GM19438 (cell line): Measurements from ENCODE around the gene KCNQ5.

ENCODE experiments used
- ATAC-seq: cut with Tn5 transposase; IDR thresholded peaks from one replicate; pipeline ENCODE4 v1.9.1; 2021; ENCODE audit warnings: low read depth; ENCODE audit not compliant: unreplicated experiment

Gene KCNQ5

DNA sequence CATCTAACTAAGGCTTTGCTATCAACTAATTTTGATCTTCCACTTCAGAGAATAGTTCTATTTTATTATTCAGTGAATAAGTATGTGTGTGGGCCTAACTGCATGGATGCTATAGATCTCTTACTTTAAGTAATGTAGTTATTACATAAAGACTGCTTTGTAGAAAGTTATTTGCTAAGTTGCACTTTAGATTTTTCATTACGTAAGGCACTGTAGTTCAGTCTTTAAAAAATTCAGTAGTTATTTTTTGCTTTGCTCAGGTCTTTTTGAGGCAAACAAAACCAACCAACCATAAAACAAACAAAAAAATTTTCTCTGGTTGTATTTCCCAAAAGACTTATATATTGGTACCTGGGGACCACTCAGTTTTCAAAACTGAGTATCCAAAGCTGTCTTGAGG, 53.0 kb downstream of the KCNQ5 start:
- no peak for ATAC-seq

DNA sequence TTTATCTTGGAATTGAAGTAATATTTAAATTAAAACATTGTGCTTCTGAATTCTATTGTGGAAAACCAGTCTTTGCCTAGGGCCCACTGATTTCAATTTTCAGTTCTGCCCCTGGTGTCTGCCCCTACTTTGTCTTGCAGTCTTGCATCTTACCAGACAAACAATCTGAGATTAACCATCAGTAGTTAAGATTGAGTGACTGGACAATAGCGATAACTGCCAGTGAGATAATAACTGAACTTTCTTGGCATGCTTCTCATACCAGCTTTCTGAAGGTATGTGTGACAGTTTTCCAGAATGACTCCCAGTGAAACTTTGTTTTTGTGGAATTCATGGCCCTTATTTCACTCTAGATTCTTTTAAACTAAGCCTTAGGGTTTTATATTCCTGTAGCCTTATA, 53.5 kb downstream of the KCNQ5 start:
- ATAC-seq, result no peak

DNA sequence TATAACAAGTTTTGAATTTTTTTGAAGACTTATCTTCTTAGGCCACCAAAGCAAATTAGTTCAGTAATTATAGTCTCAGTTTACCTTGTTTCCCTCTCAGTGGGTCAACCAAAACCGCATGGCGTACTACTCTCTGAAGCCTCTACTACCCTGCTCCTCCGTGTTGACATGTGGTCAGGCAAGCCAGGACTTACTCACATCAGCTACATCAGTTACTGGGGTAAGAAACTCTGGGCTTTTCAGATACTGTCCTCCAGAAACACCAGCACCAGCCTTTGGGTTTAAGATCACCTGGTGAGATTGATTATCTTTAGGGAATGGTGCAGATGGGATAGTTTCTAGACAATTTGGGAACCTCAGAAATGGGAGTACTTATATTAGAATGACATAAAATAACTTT, 55.1 kb downstream of the KCNQ5 start:
- ATAC-seq, result no peak

DNA sequence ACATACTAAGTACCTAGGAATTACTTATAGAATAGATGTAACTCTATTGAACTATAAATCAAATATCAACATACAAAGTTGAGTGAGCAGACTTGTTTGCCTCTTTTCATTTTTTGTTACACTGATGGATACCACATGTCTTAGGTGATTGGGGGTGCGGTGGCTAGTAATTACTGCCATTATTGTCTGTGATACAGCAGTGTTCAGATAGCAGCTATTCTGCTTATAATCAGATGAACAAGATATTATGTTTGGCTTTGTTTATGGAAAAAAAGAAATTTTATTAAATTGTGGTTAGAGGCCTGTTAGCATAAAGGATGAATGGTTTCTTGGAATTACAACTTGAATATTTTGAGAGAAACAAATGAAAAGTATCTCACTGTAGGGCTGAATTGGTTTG, 55.9 kb downstream of the KCNQ5 start:
- no peak for ATAC-seq

DNA sequence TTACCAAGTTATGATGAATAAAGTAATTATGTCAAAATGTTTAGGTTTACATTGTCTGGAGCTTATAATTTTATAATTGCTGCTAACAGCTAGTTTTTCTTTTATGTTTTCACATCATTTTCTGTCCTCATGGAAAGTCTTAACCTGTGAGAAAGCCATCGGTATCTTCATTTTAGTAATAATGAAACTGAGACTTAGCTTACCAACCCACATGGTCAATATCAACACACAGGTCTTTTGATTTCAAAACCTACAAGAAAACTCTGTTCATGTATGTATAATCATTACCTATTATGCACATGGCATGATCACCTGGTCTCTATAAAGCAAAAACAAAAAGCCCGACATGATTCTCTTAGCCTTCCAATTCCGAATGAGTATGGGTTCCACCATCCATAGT, 61.9 kb downstream of the KCNQ5 start:
- ATAC-seq, result peak; percentile 93

DNA sequence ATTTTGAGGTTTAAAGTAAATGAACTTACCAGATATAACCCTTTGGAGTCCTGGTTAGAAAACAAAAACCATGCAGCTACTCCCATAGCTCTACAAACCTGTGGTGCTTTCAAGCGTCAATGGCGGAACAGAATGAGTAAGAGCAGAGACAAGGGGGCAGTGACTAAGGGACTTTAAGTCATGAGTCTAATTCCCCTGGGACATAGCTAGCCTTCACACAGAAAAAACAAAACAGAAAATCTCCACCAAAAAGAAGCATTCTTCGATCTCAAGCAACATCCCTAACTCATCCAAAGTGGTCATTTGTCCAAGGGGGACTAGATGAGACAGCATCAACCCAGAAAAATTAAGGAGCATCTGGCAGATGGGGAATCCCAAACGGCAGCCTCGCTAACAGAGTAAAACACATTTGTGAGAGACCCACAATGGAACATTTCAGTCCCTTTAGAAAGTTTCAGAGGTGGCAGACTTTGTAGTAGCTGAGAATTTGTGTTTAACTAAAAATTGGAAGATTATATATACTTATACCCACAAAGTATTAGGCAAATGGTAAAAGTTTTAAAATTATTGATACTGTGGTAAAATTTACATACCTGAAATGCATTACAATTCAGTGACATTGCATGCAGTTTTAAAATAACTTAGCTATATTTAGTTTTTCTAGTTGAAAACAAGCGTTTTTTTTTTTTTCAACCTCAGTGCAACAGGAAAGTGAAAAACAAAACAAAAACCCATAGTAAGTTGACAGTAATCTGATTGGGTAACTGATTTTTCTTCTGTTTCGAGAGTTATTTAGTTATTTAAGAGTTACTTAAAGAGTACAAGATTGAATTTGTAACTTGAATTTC, 67.5 kb downstream of the KCNQ5 start:
- ATAC-seq, result peak; percentile 85

DNA sequence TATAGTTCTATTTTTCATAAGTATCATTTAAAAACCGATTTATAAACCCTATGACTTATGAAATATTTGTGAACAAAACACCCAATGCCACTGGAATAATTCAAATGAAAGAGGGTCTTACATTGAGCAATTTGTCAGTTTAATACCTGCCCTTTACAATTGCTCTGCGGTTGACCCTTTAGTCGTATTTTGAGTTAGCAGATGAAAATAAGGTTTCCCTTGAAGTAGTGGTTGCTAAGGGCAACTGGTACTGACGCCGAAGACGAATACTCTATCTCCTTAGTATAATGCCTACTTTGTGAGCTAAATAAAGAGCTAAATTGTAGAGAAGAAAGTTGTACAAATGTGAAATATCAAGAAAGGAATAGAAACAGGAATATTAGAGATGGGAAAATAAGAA, 69.4 kb downstream of the KCNQ5 start:
- ATAC-seq, result no peak

DNA sequence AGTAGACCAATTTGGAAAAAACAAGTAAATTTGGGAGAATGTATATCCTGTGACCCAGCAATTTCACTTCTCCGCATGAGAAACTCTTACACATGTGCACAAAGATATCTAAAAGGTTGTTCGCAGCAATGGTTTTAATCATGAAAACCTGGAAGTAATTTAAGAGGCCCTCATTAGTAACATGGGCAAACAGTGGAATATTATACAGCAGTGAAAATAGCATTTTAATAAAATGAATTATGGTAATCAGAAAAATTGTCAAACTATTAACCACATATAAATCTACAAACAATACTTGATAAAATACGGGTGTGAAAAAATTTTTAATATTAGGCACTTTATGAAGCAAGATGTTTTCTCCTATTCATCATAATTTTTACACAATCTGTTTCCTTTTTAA, 74.2 kb downstream of the KCNQ5 start:
- no peak for ATAC-seq

DNA sequence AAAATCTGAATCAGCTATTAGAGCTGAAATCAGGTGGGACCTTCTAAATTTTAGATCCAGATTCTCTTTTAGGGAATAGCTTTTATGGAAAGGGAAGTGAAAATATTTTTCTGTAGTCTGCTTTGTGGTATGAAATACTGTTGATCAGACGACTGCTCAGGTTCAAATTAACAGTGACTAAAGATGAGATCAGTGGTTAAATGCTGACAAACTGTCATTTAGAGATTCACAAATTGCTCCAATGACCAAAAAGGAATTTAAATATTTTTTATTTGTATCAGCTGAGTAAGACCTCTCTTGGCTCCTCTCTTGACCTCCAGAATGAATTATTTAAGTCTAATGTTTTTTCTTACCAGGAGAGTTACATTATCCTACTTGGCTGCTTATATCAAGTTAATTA, 77.3 kb downstream of the KCNQ5 start:
- no peak for ATAC-seq

DNA sequence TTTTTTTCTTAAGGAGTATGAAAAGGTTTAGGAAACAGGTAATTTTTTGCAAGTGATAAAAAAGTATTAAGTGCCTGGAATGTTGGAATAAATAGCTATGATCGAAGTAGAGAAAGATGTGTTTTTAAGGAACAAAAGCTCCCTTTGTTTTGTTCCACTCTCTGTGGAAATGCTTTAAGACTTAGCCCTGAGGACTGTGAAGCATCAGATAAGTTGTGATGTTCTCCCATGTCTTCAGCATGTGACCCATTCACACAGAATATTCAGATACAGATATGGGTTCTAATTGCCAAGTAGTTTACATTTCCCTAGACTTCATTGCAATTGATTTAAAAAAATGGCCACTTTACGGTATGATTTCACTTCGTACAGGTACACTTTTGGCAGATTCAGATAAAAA, 80.6 kb downstream of the KCNQ5 start:
- ATAC-seq, result no peak

DNA sequence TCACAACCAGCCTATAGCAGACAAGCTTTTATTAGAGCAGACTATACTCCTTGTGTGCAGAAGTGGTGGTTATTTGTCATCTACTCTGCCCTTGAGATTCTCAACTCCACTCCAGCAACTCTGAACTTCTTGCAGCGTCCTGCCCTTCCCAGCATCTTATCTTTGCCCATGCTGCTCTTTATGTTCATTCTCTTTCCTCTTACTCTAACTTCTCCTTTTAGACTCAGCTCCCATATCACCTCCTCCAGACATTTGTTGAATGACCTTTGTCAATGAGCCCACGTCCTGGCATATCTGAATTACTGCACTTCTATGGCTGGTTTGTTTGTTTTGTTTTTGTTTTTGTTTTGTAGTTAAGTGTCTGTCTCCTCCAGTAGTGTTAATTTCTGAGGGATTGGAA, 81.2 kb downstream of the KCNQ5 start:
- ATAC-seq, result no peak

DNA sequence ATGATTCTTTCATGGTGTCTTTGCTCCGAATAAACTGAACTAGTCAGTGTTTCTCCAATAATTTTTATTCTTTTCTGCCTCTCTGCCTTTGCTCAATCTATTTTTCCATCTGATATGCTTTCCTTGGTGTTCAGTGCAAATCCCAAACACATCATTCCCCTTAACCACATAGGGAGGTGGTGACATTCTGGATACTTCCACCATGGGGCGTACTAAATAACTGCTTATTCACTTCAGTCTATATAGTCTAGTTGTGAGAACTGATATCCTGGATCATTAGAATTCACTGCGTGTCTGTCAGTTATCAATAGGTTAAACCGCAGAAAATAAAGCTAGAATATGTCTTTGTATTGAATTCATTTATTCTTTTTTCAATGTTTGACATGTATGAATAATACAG, 83.1 kb downstream of the KCNQ5 start:
- no peak for ATAC-seq

DNA sequence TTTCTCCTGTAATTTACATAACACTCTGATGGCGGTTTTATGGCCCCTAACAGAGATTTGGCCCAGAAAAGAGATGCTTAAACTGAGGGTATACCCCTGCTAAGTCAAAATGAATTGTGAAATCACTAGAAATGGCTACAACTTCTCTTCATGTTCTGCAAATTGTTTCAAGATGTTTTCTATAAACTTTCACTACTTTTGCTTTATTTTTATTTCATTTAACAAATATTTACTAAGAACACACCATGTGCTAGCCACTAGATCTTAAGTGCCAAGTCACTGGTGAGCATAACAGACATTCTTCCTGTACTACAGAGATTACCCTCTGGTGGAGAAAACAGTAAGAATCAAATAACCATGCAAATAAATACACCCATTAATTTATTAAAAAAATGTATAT, 87.6 kb downstream of the KCNQ5 start:
- ATAC-seq, result no peak

DNA sequence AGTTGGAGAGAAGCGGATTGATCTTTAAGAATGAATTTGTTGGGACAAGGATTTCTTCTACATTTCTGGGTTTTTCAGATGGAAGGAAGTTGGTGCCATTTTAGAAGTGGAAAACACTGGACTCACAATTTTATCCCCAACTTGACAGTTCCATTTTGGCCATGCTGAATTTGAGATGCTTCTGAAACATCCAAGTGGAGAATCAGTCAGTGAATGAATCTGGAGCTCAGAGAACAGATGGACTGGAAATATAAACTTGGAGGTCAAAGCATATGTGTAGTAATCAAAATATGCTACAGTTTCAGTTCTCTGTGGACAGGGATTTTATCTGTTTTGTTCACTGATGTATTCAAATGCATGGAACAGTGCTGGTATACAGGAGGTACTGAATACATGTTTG, 89.9 kb downstream of the KCNQ5 start:
- no peak for ATAC-seq

DNA sequence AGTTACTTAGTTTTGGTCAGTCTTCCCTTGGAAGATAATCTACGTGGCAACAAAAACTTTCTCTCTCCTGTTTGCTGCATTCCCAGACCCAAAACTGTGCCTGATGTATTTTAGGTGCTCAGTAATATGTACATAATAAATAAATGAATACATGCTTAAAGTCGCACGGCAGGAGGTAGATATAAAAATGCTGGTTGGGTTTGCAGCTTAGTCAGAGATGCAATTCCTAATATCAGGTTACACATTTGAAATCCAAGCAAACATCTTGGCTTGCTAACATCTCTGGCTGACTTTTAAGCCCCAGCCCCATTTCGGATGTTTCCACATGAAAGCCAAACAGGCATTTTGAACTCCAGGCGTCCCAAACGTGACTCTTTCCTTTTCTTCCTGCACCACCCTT, 91.0 kb downstream of the KCNQ5 start:
- ATAC-seq, result no peak

DNA sequence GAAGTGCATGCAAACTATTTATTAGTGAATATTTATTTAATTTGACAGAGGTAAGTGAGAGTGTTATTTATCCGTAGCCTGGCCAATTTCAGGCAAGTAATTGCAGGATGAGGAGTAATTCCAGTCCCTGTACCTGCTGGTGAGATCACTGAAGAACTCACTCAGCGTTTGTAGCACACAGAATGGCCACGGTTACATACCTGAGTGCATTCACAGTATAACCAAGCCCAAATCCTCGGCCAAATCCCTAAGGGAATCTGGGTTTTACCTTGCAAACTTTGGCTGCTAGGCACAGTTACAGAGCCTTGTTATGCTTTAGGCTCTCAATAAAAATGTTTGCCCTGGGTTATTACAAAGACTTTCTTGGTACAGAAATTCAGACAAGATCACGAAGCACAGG, 93.3 kb downstream of the KCNQ5 start:
- ATAC-seq, result no peak

DNA sequence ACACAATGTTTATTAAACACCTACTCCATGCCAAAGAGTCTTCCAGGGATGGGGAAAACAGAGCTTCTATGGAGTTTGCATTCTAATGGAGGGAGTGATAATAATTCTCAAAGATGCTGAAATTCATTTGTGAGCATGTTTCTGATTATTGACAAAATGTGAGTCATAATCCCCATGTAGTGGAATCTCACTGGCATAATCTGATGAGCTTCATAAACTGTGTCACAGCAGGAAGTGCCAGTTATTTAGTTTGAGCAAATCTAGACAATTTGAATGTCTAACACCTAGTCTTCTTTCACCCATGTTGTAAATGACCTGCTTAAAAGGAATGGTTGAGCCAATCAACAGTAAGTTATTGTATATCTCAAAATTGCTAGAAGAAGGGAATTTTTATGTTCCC, 95.1 kb downstream of the KCNQ5 start:
- ATAC-seq, result no peak

DNA sequence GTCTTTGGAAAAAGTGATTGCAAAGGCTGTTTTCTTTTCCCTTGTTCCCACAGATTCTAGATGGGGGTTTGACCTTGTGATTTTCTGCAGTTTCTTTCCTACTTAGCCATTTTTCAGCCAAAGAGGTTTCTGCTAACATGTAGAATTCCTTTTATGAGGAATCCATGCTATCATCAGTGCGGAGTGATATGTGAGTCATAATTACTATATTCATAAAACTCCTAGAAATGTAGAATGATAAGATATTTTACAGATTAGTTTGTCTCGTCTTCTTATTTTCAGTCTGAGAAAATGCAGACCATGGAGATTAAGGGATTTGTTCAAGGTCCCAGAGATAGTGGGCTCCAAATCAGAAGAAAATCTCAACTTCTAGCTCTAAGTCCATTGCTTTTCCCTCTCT, 98.6 kb downstream of the KCNQ5 start:
- no peak for ATAC-seq

DNA sequence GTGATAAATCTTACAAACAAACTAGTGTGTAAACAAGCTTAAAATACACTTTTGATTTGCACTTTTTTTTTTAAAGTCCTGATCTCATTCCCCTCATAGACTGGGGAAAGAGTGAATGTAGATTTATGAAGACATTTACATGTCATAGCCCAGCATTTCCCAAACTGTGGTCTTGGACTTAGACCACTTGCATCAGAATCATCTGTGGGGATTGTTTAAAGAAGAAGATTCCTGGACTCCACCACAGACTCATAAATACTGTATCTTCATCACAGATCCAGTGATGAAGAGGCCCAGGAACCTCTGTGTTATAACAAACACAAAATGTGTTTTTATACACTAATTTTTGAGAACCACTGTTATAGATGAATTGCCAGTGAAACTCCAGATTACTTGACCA, 99.5 kb downstream of the KCNQ5 start:
- no peak for ATAC-seq

DNA sequence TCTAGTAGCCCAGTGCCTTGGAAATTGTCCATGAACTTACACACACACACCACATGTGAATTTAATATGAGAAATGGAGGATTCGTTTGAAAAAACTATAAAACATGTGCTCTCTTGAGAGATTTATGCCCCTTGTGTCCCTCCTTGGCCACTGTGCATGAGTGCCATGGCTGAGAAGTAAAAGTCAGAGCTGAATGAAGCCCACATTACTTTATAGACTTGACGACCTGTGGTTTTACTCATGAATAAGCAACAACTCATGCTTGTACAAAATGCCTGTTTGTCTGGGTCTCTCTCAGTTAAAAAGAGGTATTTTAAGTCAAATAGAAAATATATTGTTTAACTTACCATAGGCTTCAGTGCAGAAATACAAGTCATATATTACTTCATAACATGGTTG, 102.7 kb downstream of the KCNQ5 start:
- peak; percentile 91 for ATAC-seq

DNA sequence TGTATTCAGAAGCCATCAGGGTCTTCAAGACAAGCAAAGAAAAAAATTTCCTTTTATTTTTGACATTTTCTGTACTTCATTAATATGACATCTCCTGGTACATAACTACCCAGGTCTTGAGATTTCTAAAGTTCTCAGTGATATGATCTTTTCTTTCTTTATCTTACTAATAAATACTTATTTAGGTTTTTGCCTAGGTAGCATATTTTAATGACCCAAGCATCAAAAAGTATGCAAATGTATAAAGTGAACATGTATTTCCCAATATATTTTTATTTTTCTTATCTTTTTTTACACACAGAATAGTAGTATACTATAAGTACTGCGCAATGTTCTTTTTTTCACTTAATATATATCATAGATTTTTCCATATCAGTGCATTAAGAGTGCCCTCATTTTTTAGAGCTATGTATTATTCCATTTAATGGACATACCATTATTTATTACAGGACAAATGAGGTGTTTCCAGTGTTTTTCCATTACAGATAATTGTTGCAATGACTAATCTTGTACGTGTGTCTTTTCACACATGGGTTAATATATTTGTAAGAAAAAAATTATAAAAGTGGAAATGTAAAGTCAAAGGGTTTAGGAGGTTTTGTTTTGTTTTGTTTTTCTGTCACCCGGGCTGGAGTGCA, 107.0 kb downstream of the KCNQ5 start:
- no peak for ATAC-seq

DNA sequence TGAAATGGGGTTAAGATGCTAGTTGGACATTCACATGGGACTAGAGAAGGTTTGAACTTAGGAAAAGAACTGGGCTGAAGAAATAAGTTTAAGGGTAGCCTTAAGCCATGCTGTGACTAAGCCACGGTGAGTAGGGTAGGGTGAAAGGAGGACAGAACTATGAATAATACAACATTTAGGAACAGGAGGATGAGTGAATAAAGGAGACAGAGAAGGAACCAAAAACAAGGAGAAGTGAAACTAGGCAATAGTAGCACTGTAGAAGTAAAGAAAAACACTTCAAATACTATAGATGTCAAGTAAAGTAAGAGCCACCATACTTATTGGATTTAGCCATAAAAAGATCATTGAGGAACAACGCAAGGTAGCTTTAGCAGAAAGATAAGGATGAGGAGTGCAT, 111.2 kb downstream of the KCNQ5 start:
- no peak for ATAC-seq
